ENCODE data around the gene TXNDC11. TPM values are rescaled to one million over a fixed set of nuclear protein-coding genes. Genes with fewer than 3 reads are reported as not detected.

Gene TXNDC11
- total and polyA plus RNA-seq, 10 of the 15 experiments (the other 5 are each of a cell fraction or from before 2014, with no cell fraction given), result 1.7 to 86.7 (median 54.4) TPM

- ChIA-PET CTCF (no interaction called here), SMC1A (ENCODE audit: uncharacterized antibody, unreplicated experiment) (interaction anchor here (1.3 kb wide), 1 partner anchor 9 kb away, joined by 3 read pairs; no protein-coding TSS in a partner anchor), RAD21 (ENCODE audit: unreplicated experiment) (no interaction called here), POLR2A (interaction anchor here (0.7 to 1.6 kb wide), 2 partner anchors 9 to 10 kb away, joined by 3 to 4 read pairs; partner anchors contain the start of gene TXNDC11)
- DNase-seq (ENCODE audit: low read depth, low spot score) (no peak), FAIRE-seq (no peak), ATAC-seq (no peak)
- Histone ChIP-seq H3K4me3 (no peak overlapping the region), H3K79me2 (ENCODE audit: control insufficient read depth, insufficient read depth, low read length) (no peaks in the 10 kb centered on the region), H3K27me3 (replicated peaks in 1 of 2; ENCODE audit: control insufficient read depth in 2 of 2, insufficient read depth in 2 of 2, low read length in 1 of 2) (no peaks in the 10 kb centered on the region), H3K36me3 (ENCODE audit: control insufficient read depth in 2 of 2, insufficient read depth in 2 of 2, low read length in 1 of 2) (peaks cover 23 to 47% of the 10 kb centered on the region in 2 experiments), H4K20me1 (ENCODE audit: control insufficient read depth, insufficient read depth) (no peaks in the 10 kb centered on the region), H2AFZ (ENCODE audit: control insufficient read depth, low read depth, low read length) (no peak overlapping the region), H3K9ac (ENCODE audit: control insufficient read depth, insufficient read depth, low read length) (no peak overlapping the region), H3K4me1 (ENCODE audit: control insufficient read depth, insufficient read depth, low read length) (no peaks in the 10 kb centered on the region), H3K9me3 (replicated peaks; ENCODE audit: control insufficient read depth, insufficient read depth, low read length) (no peaks in the 10 kb centered on the region), H3K27ac (ENCODE audit: control insufficient read depth, insufficient read depth) (no peak overlapping the region), H3K4me2 (ENCODE audit: control insufficient read depth, insufficient read depth) (no peak overlapping the region)
- in situ Hi-C loops (cut with MboI), result no loop called here
- no TSS peak for BruUV-seq (replicated peaks)
- intact Hi-C loops (cut with micrococcal nuclease; ENCODE audit: unreplicated experiment), result no loop called here
- WGBS (ENCODE audit: insufficient coverage, insufficient replicate concordance, low lambda C conversion rate, missing lambda C conversion rate), result 100% methylated on average over 3 of the region's 3 CpGs
- no peak for TF ChIP-seq JUNB (IDR thresholded peaks at IDR 0.05)
- no peak for TF ChIP-seq ASH2L (IDR thresholded peaks at IDR 0.05; ENCODE audit: borderline replicate concordance, low read depth)
- TF ChIP-seq RAD51 (IDR thresholded peaks at IDR 0.05), result no peak
- TF ChIP-seq IKZF2 (IDR thresholded peaks at IDR 0.05), result no peak
- no peak for TF ChIP-seq POLR2AphosphoS2 (IDR thresholded peaks at IDR 0.05; ENCODE audit: low read depth, low read length)
- no peak for TF ChIP-seq NR2C1 (IDR thresholded peaks at IDR 0.05)
- no peak for TF ChIP-seq TCF12 (IDR thresholded peaks at IDR 0.05; ENCODE audit: low read depth, low read length)
- TF ChIP-seq FOS (IDR thresholded peaks at IDR 0.05; ENCODE audit: borderline replicate concordance, extremely low read depth, insufficient read length), result no peak
- TF ChIP-seq CBX5 (IDR thresholded peaks at IDR 0.05; ENCODE audit: low read depth), result no peak
- TF ChIP-seq NFYB (IDR thresholded peaks at IDR 0.05; ENCODE audit: insufficient read depth, low read depth, low read length), result no peak
- no peak for TF ChIP-seq TAF1 (IDR thresholded peaks at IDR 0.05; ENCODE audit: borderline replicate concordance, low read depth, low read length)
- no peak for TF ChIP-seq MYB (IDR thresholded peaks at IDR 0.05; ENCODE audit: borderline replicate concordance, low read depth, low read length)
Observed at GRCh38 chr16:11752856-11753255, 10.2 kb upstream of the TXNDC11 start.
